GM19395 (cell line): Measurements from ENCODE around the gene C20orf204.

ENCODE experiments used
- ATAC-seq: cut with Tn5 transposase; IDR thresholded peaks from one replicate; pipeline ENCODE4 v1.9.1; 2021; ENCODE audit warnings: mild to moderate bottlenecking, moderate library complexity; ENCODE audit not compliant: unreplicated experiment

The C20orf204 gene

GRCh38 chr20:64070244-64070993 lies 34.4 kb downstream of the C20orf204 start:
- no peak for ATAC-seq

DNA sequence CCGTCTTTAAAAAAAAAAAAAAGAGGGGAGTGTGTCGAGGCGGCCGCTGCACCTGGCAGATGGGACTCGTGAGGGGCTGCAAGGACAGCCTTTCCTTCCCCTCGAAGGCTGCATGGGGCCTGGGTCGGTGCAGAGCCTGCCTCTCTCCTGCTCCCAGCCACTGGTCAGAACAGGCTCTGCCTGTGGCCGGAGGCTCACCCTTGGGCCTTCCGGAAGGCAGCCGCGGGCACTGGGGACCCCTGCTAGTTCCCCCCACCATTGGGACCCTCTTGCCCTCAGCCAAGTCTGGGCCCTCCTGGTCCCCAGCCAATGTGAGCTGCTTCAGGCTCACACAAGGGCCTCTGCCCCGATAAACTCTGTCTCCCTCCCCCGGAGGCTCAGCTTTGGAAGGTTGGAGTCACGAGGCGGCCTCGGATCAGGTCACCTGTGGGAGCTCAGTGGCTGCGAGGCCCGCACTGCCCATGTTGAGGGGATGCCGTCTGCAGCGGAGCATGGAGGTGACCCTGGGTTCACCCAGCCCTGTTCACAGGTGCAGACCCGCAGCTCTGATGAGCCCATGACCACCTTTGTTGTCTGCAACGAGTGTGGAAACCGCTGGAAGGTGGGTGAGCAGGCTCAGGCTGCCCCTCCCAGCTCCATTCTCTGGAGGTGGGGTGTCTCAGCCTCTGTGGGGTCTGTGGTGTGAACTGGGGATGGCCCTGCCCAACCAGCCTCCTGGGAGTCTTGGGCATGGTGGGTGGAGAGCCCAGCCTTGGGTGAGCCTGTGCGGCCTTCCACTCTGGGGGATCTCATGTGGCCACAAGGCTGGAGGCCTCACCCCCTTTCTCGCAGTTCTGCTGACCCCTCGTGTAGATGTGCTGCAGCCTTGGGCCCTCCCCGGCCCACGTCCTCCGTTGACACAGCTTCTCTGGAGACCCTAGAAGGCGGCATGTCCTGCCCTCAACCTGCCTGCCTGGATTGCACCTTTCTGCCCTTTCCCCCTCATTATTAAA lies 35.7 kb downstream of the C20orf204 start:
- ATAC-seq: no peak

- ATAC-seq: no peak
Observed at GRCh38 chr20:64072498-64073063, 36.6 kb downstream of the C20orf204 start.

GRCh38 chr20:64073476-64074183 lies 37.6 kb downstream of the C20orf204 start:
- ATAC-seq: no peak

GRCh38 chr20:64074184-64074789 lies 38.3 kb downstream of the C20orf204 start:
- no peak for ATAC-seq

DNA sequence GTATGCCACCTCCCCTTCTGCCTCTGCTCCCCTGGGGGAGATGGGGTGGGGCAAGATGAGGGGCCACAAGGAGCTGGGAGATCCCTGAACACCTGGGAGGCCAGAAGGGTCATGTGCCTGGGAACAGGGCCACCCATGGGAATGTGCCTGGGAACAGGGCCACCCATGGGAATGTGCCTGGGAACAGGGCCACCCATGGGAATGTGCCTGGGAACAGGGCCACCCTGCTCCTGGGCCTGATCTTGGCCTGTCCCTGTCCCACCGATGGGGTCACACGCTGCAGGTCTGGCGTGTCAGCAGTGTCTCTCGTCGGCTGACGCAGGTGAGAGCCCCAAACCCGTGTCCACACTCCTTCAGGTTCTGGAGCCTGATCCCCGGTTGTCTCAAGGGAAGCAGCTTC lies 39.0 kb downstream of the C20orf204 start:
- no peak for ATAC-seq

DNA sequence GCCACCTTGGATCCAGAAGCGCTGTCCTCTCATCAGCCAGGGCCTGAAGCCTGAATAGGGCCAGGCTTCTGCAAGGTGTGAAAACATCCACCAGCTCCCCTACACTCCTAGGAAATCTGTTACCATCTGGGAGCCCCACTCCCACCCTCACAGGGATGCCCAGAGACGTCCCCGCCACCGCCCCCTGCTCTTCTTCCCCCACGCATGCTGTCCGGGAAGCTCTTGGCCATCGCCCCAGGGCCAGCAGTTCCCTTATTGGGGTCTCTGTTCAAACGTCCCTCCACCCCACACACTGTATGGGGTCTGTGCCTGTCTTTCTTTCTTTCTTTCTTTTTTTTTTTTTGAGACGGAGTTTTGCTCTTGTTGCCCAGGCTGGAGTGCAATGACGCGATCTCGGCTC lies 39.6 kb downstream of the C20orf204 start:
- ATAC-seq: no peak

DNA sequence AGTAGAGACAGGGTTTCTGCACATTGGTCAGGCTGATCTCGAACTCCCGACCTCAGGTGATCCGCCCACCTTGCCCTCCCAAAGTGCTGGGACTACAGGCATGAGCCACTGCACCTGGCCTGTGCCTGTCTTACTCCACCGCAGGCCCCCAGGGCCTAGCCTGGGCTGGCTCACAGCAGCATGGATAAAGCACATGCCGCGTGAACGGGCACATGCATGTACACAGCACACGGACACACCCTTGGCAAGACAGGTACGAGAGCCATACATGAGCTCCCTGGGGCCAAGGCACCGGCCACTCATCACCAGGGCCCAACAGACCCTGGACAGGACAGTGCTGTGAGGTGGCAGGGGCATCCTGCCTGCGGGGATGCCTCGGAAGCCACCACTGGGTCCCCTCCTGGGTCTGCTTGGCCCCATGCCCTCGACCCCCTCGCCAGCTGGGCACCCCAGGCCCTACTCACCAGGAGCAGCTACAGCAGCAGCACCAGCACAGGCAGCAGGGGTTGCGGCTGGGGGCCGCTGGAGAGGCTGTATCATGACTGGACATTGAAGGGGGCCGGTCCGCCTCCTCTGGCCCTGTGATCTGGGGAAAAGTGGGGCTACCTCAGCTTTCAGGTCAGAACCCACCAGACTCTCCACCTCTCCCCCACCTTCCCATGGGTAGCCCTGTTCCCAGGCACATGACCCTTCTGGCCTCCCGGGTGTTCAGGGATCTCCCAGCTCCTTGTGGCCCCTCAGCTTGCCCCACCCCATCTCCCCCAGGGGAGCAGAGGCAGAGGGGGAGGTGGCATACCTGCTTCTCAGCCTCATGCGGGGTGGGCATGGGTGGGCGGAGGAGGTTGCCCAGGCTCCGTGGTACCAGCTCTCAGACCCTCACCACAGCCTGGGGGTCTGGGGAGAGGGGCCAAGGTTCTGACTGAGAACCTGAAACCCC lies 40.3 kb downstream of the C20orf204 start:
- no peak for ATAC-seq

- ATAC-seq: no peak
Observed at GRCh38 chr20:64077094-64077493, 41.1 kb downstream of the C20orf204 start.

DNA sequence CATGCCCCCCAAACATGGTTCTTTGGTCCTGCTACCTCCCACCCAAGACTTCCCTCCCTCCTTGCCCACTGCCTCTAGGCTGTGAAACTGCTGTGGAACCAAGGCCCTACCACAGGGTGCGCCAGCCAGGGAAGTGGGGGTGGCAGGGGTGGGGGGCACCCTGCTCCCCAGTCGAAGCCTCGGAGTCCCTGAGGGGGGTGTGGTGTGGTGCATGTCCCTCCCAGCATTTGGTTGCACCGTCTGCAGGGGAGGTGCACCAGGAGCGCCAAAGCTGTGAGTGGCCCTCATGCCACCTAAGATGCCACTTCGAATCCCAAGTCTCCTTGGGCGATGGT lies 41.5 kb downstream of the C20orf204 start:
- ATAC-seq: no peak

DNA sequence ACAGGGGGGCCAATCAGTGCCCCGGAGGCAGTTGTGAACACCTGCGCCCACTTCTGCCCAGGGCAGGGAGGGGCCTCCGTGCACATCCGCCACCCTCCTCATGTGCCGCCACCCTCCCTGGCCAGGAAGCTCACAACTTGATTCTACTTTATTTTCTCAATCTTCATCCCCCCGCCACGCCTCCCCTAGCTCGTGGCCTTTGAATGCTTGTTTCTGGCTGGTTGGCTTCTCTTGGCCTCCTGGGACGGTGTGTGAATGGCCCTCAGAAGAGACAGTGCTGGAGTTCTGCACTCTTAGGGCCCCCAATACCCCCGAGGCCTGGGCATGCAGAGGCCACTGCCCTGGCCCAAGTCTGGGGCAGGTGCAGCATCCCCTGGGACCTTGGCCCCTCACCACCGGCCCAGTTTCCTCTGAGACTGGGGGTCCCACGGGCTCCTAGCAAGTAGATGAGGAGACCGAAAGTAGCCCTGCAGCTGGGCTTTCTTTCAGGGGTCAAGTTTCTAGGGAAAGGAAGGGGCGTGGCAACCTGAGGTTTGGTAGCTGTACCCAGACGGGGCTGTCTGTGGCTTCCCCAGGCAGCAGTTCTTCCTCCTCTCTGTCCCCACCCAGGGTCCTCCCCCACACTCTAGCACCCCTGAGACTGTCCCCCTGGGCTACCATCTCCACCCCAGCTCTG lies 42.0 kb downstream of the C20orf204 start:
- ATAC-seq: no peak

- no peak for ATAC-seq
Observed at GRCh38 chr20:64078934-64079272, 42.9 kb downstream of the C20orf204 start.

GRCh38 chr20:64079273-64080012 lies 43.5 kb downstream of the C20orf204 start, which contains the start of gene RGS19:
Gene RGS19, minus strand, starts transcription at chr20:64079518. Its CDS starts 2,632 bp downstream, at chr20:64076886.
- no peak for ATAC-seq

DNA sequence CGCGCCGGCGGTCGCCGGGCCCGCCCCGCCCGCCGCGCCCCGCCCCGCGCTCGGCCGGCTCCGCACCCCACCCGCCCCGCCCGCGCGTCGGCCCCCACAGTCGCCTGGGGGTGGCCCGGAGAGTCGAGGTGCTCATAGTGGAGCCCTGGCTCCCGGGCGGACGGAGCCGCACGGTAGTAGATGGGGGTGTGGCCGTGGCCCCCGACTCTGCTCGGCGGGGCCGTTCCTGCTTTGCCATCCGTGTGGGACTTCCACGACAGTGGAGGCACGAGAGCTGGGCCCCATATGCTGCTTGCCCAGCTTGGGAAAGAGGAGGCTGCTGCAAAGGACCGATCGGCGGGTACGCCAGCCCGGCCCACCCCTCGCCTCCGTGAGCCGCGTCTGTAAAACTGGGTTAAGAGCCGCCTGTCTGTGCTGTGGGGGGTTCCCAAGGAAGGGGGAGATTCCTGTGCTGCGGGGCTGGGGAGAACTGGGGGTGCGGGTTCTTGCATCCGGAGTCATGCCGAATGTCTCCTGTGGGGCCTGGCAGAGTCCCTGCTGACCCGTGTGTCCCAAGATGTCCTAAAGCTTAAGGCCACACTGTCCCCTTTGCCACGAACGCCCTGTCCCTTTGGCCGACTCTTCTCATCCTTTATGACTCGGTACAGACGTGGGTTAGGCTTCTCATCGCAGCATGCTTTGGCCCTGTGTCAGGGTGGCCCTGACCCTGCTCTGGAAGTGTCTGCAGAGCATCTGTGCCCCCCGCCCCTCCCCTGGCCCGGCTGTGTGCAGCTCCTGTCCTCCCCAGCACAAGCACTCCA lies 44.2 kb downstream of the C20orf204 start, which contains the start of gene OPRL1:
Gene OPRL1 (plus strand): TSS at position 70 of the 800 bp plus-strand sequence. CDS start 12,639 bp downstream, outside the sequence.
- ATAC-seq: no peak

DNA sequence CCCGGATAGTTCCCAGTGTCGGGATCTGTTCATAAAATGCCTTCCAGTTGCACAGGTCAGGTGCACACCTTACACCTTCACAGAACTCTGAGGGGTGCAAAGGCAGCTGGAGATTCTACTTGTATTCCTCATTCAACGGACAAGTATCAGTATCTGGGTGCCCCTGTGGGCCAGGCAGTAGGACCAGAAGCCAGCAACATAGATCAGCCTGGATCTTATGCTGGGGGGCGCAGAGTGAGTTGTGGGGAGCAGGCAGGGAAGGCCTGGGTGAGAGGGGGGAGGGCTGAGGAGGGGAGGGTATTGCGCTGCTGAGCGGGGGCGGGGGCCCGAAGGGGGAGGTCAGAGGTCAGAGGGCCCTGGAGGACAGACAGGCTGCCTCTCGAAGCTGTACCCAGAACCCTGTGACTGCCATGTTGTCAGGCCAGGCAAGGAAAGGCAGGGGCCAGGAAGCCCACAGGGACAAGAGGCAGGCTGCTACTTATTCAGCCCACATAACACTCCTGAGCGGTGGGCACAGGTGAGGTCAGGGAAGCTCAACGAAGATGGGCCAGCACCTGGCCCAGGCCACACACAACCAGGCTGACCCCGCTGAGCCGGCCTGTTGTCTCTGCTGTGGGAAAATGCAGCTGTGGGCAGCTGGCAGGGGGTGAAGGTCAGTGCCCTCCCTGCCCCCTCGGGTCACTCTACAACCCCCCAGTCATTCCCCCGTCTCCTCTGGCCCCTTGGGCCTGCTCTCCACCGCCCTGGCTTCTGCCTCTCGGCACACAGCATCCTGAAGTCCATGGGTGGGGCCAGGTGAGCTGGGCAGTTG lies 45.0 kb downstream of the C20orf204 start:
- ATAC-seq: no peak

DNA sequence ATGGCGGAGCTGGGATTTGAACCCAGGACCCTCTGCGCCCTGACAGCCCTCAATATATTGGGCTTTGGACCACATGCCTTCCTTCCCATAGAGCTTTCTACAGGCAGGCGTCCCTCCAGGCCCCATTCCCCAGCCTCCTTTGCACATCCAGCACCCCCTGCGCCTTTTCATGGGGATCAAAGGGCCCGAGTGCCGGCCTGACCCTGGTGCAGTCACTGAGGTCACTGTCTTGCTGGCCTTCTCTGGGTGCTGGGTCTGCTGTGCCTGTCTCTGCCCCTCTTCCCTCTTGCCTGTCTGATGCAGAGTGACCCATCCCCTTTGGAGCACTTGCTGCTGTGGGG lies 45.6 kb downstream of the C20orf204 start:
- no peak for ATAC-seq
